Measurements from ENCODE around the gene GDA.

- no peak for TF ChIP-seq CTCF (IDR thresholded peaks at IDR 0.05)
- TF ChIP-seq POLR2A (IDR thresholded peaks at IDR 0.05) = no peak
Measured at GRCh38 chr9:72150661-72151060, 1.4 kb downstream of the GDA start.

Measured in Peyer's patch (tissue), 4 donors.